Fibroblast of skin of abdomen (primary cell): ENCODE results near the gene CD164L2. TPM values are rescaled to one million over a fixed set of nuclear protein-coding genes. Genes with fewer than 3 reads are reported as not detected.
"Not testable (repeated sequence)": the region's sequence is repeated elsewhere in the genome, so short reads cannot be mapped to it uniquely, and the experiment has no call there.

Experiments used
- DNase-seq: peaks from one replicate; pipeline ENCODE4 v3.0.0-alpha.2; 2013
- polyA plus RNA-seq, 2 experiments: library from polyadenylated mRNA; unstranded; fragments of 120-200 nt; gene quantifications; one replicate each; pipeline ENCODE4 v1.2.1, GENCODE V29; 2013; ENCODE audit not compliant: insufficient read length in 2 of 2

The CD164L2 gene
- not detected for polyA plus RNA-seq (2013, experiment 1 of 2; ENCODE audit: insufficient read length)
- polyA plus RNA-seq (2013, experiment 2 of 2; ENCODE audit: insufficient read length): not detected

DNA sequence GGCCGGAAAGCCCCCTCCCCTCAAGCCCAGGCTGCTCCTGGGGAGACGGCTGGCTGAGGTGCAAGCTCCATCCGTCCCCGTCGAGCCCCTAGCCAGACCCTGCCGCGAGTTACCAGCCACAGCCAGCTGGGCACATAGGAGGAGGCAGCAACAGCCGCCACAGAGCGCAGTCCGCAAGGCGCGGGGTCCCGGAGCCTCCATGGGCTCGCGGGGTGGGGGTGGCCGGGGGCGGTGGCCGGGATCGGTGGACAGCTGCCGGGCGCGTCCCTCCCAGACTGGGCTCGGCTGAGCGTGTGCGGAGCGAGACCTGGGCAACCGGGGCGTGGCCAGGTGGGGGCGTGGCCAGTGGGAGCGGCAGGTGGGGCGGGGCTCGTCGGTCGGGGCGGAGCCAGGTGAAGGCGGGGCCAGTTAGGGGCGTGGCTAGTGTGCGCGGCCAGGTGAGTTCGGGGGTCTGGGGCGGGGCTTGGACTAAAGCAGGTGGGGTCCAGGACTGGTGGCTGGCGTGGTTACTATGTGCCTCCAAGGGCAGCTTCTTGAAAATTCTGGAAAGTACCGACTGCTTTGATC is at the start of gene CD164L2:
TSS of gene CD164L2 (minus strand) at position 295 of the 567 bp plus-strand sequence. CDS start at position 201, 94 bp downstream.
- no peak for DNase-seq

GRCh38 chr1:27432725-27433124 is 49.6 kb upstream of the CD164L2 start:
- not testable (repeated sequence) for DNase-seq

DNA sequence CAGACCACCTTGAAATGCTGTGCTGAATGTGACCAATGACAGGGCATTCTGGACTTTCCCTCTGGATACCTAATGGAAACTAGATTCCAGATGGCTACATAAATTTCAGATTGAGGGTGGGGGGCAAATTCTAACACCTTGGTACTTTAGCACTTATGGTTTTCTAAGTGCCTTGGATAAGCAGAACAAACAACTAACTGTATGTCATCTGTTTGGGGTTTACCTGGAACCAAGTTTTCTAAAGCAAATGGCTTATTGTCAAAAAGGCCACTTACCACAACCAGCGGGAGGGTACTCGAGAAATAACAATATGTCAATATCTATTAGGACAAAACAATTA is 48.4 kb upstream of the CD164L2 start:
- no peak for DNase-seq

- peak; percentile 11 for DNase-seq
Observed at GRCh38 chr1:27430903-27431600, 47.9 kb upstream of the CD164L2 start.

DNA sequence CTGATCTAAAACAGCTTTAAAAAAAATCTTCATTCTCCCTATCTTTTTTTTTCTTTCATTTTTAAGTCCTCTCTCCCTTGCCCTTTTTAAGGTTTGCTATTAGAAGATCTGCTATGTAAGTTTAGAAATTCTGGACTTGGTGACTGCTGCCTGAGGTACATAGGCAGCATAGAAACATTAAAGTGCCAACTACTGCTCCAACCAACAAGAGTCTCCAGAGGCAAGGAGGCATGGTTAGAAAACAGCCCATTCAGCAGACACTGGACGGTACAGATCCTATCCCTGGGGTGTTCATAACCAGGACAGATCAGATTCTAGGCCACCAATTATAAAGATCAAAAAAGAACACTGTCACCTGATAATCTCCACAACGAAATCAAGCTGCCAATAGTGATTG is 45.9 kb upstream of the CD164L2 start:
- no peak for DNase-seq

- DNase-seq: no peak
Observed at GRCh38 chr1:27428316-27429028, 45.3 kb upstream of the CD164L2 start.

GRCh38 chr1:27427816-27428315 is 44.7 kb upstream of the CD164L2 start:
- no peak for DNase-seq

DNA sequence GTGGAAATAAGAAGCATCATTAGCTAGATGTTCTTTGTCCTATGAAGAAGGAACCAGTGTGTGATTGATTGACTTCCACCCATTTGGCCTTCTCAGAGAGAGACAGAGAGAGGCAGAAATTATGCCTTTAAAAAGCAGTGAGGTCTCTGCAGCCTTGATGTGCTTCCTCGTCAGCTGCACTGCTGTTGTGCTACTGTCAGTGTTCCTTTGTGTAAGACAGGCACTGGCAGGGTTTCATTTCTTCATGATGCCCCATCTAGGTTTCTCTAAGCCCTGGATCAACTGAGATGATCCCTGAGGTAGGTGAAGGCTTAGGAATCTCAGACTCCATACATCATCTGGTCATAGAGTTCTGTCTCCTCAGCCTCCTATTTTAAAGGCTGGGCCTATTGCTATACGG is 44.2 kb upstream of the CD164L2 start:
- DNase-seq: no peak

DNA sequence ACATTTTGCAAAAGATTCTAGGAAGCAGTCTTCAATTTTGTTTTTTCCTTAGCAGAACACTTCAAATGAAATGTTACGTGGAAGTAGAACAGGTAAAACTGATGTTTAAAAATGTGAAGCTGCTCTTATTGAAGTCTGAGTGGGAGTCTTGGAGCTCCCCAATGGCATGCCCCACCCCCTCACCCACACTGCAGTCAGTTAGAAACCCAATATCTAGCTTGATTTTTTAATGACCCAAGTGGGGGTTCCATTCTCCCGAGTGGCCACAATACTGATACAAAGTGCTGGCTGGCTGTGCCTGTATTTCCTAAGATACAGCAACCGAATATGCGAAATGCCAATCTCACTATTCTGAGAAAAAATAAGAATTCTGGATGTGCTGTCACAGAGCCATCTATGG is 40.6 kb upstream of the CD164L2 start:
- no peak for DNase-seq

GRCh38 chr1:27418326-27419185 is 35.4 kb upstream of the CD164L2 start:
- DNase-seq: peak; percentile 95

- DNase-seq: no peak
Observed at GRCh38 chr1:27417713-27418112, 34.6 kb upstream of the CD164L2 start.

GRCh38 chr1:27416387-27417111 is 33.4 kb upstream of the CD164L2 start:
- peak; percentile 74 for DNase-seq

DNA sequence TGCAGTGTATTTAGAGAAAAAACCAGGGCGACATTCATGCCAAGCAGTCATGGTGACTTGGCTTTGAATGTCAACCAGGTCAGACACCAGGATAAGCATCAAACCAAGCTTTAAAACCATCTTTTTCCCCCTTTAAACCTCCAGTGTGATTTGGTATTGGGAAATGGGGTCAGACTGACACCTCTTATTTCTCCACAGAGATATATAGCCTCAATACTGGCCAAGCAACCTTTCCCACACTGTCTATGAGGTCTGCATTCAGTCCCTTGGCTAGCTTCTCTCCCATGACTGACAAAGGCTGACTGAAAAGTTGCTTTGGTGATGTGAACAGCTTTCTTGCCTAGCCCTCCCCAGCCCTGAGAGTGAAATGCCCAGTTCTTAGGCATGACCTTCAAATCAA is 31.0 kb upstream of the CD164L2 start:
- DNase-seq: no peak

DNA sequence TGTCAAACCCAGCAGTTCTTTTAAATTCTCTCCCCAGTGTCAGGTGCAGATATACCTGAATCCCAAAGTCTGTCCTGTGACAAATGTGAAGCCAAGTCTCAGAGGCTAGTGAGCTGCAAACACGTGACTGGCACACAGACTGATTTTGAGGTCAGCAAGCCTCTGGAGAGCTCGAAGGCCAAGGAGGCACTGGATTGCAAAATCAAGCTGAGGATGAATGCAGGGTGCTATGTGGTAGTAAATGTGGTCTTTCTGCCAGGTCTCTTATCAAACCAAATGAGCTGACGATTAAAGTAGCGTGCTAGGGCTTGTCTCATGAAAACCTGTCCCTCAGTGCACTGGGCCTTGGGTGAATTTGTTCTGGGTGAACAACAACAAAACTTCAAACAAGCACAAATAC is 29.9 kb upstream of the CD164L2 start:
- no peak for DNase-seq

DNA sequence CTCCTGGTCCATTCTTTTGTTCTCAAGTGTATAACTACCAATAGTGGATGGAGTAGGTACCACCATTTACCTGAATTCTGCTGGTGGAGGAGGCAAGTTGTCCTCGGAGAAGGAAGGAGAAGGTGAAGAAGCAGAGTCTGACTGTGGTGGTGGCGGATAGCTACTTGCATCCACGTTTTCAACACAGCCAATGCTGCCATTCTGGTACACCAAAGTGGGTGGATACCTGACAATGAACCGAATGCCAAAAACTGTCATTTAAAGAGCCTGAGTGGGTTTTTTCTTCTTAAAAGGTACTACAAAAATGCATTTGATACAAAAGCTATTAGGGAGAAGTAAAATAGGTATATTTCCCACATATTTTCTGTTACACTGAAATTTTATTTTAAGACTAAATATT is 29.4 kb upstream of the CD164L2 start:
- no peak for DNase-seq

- DNase-seq: no peak
Observed at GRCh38 chr1:27410709-27411108, 27.6 kb upstream of the CD164L2 start.

DNA sequence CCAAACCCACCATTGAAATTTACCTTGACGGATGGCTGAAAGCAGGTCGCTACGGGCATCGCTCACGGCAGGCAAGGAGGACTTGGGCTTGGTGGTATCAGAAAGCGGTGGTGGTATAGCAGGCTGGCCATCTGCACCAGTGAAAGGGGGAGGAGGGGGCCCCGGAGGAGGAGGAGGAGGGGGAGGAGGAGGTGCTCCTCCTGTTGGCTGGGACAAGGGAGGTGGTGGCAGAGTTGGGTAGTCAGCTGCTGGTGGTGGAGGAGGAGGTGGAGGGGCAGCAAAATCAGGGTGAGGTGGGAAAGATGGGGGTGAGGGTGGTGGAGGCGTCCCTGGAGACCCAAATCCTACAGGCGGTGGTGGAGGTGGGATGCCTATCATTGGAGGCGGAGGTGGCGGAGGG is 26.5 kb upstream of the CD164L2 start:
- DNase-seq: no peak

- no peak for DNase-seq
Observed at GRCh38 chr1:27408151-27408550, 25.0 kb upstream of the CD164L2 start.

GRCh38 chr1:27406791-27407190 is 23.7 kb upstream of the CD164L2 start:
- DNase-seq: not testable (repeated sequence)

DNA sequence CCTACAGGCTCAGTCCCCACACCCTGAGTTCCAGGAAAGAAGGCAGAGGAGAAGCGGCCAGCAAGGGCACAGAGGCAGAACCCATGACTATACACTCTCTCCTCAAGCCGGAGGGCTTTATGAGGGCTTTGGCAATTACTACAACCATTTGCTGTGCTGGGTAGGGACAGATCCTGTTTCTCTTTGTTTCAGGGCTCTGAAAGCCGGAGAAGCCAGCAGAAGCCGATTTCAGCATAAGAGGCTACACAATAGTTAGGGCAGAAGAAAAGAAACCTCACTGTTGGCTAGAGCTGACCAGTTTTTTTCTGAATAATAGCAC is 23.2 kb upstream of the CD164L2 start:
- no peak for DNase-seq

- DNase-seq: not testable (repeated sequence)
Observed at GRCh38 chr1:27405598-27406361, 22.6 kb upstream of the CD164L2 start.
